GM12865 (cell line): ENCODE results near the gene CD14.
"Not testable (repeated sequence)": the region's sequence is repeated elsewhere in the genome, so short reads cannot be mapped to it uniquely, and the experiment has no call there.

Experiments
- DNase-seq: peaks from one replicate; pipeline ENCODE4 v3.0.0; 2010; ENCODE audit warnings: low read depth
- H3K4me3 ChIP-seq: 2 replicates; pipeline ENCODE4 v1.5.1; 2011; ENCODE audit warnings: mild to moderate bottlenecking, low read depth, low read length, control low read depth
- TF ChIP-seq, protein P1 (sequence below): IDR thresholded peaks from 2 replicates; pipeline ENCODE4 v1.5.1; 2011; ENCODE audit warnings: low read length, control low read depth, low read depth, inconsistent platforms; ENCODE audit not compliant: insufficient read depth; ENCODE audit errors: missing control alignments

CD14 gene

DNA sequence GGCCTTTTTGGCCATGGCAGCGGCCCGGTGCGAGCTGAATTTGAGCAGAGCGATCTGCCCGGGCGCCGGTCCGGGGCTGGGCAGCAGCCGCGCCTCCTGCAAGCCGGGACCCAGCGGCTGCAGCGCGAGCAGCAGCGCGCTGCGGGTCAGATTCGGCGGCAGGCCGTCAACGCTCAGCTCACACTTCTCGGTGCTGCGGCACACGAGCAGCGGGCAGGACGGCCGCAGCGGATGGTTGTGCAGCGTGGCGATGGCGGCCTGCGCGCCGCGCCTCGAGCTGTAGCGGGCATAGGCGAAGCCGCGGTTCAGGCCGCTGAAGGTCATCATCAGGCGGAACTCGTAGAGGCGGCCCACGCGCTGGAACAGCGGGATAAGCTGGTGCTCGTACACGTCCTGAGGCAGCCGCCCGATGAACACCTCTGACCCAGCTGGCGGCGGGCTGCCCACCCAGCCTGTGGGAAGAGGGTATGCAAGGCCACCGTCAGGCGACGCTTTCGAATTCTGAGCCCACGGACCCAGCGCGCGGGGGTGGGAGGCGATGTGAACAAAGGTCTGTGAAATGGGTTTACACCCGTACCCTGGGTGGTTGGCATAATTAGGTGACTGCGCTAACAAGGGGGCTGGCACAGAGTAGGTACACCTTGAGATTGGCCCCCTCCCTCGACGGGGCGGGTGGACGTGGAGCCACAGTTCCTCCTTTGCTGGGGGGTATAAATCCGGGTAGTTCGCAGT is 39.6 kb upstream of the CD14 start:
- H3K4me3 ChIP-seq: no peak overlapping the region
- DNase-seq: no peak
- TF ChIP-seq, protein P1, sequence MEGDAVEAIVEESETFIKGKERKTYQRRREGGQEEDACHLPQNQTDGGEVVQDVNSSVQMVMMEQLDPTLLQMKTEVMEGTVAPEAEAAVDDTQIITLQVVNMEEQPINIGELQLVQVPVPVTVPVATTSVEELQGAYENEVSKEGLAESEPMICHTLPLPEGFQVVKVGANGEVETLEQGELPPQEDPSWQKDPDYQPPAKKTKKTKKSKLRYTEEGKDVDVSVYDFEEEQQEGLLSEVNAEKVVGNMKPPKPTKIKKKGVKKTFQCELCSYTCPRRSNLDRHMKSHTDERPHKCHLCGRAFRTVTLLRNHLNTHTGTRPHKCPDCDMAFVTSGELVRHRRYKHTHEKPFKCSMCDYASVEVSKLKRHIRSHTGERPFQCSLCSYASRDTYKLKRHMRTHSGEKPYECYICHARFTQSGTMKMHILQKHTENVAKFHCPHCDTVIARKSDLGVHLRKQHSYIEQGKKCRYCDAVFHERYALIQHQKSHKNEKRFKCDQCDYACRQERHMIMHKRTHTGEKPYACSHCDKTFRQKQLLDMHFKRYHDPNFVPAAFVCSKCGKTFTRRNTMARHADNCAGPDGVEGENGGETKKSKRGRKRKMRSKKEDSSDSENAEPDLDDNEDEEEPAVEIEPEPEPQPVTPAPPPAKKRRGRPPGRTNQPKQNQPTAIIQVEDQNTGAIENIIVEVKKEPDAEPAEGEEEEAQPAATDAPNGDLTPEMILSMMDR: no peak

DNA sequence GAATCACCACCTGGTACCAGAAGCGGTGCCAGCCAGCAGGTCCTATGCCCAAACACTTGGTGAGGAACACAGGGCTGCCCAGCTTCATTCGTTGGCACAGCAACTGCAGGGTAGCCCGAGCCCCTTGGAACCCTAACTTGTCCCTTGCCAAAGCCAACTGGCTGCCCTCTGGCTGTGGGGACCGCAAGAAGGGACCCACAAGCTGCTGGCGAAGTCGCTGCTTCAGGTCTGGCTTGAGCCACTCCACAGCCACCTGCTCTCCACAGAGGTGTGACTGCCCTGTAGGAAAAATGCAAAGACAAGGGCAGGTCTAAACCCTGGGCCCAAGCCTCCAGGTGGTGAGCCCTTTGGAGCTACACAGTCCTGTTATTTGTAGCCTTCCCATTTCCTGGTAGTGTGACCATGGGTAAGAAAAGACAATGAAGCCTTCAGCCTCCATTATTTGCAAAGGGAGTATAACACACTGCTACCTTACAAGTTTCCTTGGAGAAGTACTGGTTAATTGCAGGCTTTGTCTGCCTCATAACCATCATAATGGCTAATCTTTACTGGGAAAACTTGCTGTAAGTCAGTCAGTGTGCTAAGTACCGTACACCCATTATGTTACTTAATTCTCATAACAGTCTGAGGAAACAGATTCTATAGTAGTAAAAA is 38.6 kb upstream of the CD14 start:
- H3K4me3 ChIP-seq: no peak overlapping the region
- TF ChIP-seq, protein P1: no peak
- DNase-seq: no peak

DNA sequence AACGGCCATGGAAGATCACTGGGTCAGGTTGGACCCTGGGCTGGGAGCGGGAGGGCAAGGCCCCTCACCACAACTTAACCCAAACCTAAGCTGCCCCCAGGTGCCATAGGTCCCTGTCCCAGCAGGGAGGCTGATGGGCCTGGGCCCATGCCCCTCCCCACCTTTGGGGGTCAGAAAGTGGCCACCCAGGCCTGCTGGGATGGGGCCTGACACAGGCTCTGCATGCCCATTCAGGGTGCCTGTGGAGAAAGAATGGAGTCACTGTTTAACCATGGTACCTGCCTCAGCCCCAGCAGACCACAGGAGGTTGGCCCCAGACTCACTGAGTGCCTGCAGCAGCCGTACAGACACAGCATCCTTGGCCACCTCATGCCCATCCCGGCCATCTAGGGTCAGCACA is 38.1 kb upstream of the CD14 start:
- not testable (repeated sequence) for H3K4me3 ChIP-seq, DNase-seq

DNA sequence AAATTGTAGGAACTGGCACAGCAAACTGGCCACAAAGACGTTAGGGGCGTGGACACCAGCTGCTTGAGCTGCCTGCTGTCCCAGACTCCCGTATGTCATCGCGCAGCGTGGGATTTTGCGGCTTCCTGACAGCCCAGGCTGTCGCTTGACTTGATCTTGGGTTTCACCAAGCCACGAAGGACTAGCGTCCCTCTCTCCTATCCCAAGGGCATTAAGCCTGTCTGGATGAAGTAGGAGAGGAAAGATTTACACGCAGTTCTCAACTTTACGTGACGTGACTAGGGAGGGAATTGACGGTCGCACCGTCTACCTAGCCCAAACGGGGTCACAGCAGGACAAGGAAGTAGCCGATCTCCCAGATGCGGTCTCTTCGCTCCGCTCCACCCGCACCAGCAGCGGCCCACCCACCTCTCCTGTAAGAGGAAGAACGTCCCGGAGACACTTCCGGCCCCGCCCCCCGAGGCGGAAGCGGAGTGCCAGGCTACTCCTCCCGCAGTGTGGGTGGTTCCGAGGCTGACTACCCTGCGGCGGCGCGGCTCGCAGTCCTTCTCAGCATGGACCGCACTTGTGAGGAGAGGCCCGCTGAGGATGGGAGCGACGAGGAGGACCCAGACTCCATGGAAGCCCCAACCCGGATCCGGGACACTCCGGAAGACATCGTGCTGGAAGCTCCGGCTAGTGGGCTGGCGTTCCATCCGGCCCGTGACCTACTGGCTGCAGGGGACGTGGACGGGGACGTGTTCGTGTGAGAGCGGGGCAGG is 31.6 kb upstream of the CD14 start, which contains the start of gene WDR55:
TSS of gene WDR55 (plus strand) at position 546 of the 761 bp plus-strand sequence. CDS start at position 555, 9 bp downstream.
- peak within 1 kb of the TSS; percentile 82 for H3K4me3 ChIP-seq
- peak; percentile 93 for DNase-seq
- TF ChIP-seq, protein P1: no peak

DNA sequence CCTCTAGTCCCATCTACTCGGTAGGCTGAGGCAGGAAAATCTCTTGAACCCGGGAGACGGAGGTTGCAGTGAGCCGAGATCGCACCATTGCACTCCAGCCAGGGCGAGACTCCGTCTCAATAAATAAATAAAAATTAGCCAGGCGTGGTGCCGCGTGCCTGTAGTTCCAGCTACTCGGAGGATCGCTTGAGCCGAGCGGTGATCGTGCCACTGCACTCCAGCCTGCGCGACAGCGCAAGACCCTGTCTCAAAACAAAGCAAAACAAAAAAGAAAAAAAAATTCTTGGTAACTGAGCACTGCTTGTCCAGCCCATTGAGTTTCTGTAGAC is 31.0 kb upstream of the CD14 start:
- no peak for DNase-seq
- peak overlapping the region; percentile 82 for H3K4me3 ChIP-seq
- TF ChIP-seq, protein P1: no peak

DNA sequence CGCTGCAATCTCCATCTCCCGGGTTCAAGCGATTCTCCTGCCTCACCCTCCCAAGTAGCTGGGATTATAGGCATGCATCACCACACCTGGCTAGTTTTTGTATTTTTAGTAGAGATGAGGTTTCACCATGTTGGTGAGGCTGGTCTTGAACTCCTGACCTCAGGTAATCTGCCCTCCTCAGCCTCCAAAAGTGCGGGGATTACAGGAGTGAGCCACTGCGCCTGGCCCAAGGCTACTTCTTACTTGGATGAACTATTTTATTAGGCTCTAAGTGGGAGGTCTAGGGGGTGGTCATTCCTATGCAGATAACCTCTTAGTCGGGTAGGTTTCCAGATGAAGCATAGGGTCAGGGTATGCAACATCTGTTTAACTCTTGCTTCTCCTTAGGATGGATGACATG is 27.4 kb upstream of the CD14 start:
- not testable (repeated sequence) for DNase-seq, H3K4me3 ChIP-seq

DNA sequence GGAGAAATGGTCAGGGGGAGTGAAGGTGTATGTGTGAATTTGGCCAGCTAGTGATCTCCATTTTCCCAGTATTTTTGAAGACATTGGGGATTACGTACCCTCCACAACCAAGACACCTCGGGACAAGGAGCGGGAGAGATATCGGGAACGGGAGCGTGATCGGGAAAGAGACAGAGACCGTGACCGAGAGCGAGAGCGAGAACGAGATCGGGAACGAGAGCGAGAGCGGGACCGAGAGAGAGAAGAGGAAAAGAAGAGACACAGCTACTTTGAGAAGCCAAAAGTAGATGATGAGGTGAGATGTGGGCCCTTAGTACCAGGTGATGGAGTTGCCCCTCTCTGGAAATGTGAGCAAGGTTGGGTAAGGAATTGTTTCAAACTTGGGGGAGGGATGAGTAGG is 25.9 kb upstream of the CD14 start:
- no peak overlapping the region for H3K4me3 ChIP-seq
- TF ChIP-seq, protein P1: no peak
- no peak for DNase-seq
